GM23338 (cell line): ENCODE data around the gene MID1IP1. TPM values are rescaled to one million over a fixed set of nuclear protein-coding genes. Genes with fewer than 3 reads are reported as not detected.
A peak's percentile ranks its signal among the peaks of the same experiment; 100 is the strongest.

Source experiments
- ATAC-seq: fragments of 200-7000 bp; cut with Tn5 transposase; 3 replicates; pipeline ENCODE4 v1.9.1; 2020
- DNase-seq: peaks from one replicate; pipeline ENCODE4 v3.0.0-alpha.2; 2015; ENCODE audit warnings: low spot score
- H2AFZ ChIP-seq: fragments of 200-600 bp; sonication (generic); 2 replicates; pipeline ENCODE4 v1.8.0; 2016; ENCODE audit warnings: antibody characterized with exemption, mild to moderate bottlenecking, moderate library complexity
- H3F3A ChIP-seq: fragments of 200-600 bp; sonication (generic); replicated peaks from 2 replicates; pipeline ENCODE4 v1.8.0; 2017; ENCODE audit warnings: antibody characterized with exemption, mixed run types, low read depth
- H3K27ac ChIP-seq: fragments of 200-600 bp; sonication (generic); 2 replicates; pipeline ENCODE4 v1.6.1; 2016; ENCODE audit warnings: low read depth
- H3K27me3 ChIP-seq: fragments of 200-600 bp; sonication (generic); 2 replicates; pipeline ENCODE4 v1.8.0; 2016; ENCODE audit warnings: mild to moderate bottlenecking, mixed run types, moderate library complexity; ENCODE audit not compliant: insufficient read depth
- H3K36me3 ChIP-seq: fragments of 200-600 bp; sonication (generic); 2 replicates; pipeline ENCODE4 v1.8.0; 2016; ENCODE audit warnings: mild to moderate bottlenecking; ENCODE audit not compliant: insufficient read depth
- H3K4me1 ChIP-seq: fragments of 200-600 bp; sonication (generic); 2 replicates; pipeline ENCODE4 v1.8.0; 2016; ENCODE audit warnings: mild to moderate bottlenecking, moderate library complexity; ENCODE audit not compliant: insufficient read depth
- H3K4me2 ChIP-seq: fragments of 200-600 bp; sonication (generic); 2 replicates; pipeline ENCODE4 v1.7.1; 2017; ENCODE audit warnings: mixed run types
- H3K4me3 ChIP-seq: fragments of 200-600 bp; sonication (generic); 2 replicates; pipeline ENCODE4 v1.6.1; 2016; ENCODE audit warnings: mixed run types
- H3K79me2 ChIP-seq: fragments of 200-600 bp; sonication (generic); replicated peaks from 2 replicates; pipeline ENCODE4 v1.8.0; 2017; ENCODE audit warnings: mild to moderate bottlenecking; ENCODE audit not compliant: insufficient read depth
- H3K9me2 ChIP-seq: fragments of 200-600 bp; sonication (generic); 2 replicates; pipeline ENCODE4 v1.8.0; 2017; ENCODE audit not compliant: insufficient read depth
- H4K20me1 ChIP-seq: fragments of 200-600 bp; sonication (generic); replicated peaks from 2 replicates; pipeline ENCODE4 v1.8.0; 2017; ENCODE audit warnings: mild to moderate bottlenecking; ENCODE audit not compliant: insufficient read depth
- H3K27ac Mint-ChIP-seq: 2 replicates; pipeline ENCODE4 v1.8.0; 2020; ENCODE audit warnings: inconsistent platforms, mild to moderate bottlenecking, moderate library complexity, mixed read lengths
- H3K27me3 Mint-ChIP-seq: 3 replicates; pipeline ENCODE4 v1.8.0; 2022; ENCODE audit warnings: low read depth, mild to moderate bottlenecking, moderate library complexity, mixed read lengths, inconsistent platforms; ENCODE audit not compliant: insufficient read depth, poor library complexity
- H3K36me3 Mint-ChIP-seq: 3 replicates; pipeline ENCODE4 v1.8.0; 2021; ENCODE audit warnings: low read depth, mild to moderate bottlenecking, inconsistent platforms, moderate library complexity, mixed read lengths
- H3K4me1 Mint-ChIP-seq: 3 replicates; pipeline ENCODE4 v1.8.0; 2020; ENCODE audit warnings: mild to moderate bottlenecking, inconsistent platforms, mixed read lengths
- H3K4me3 Mint-ChIP-seq: 3 replicates; pipeline ENCODE4 v1.8.0; 2021; ENCODE audit warnings: moderate library complexity, mild to moderate bottlenecking, inconsistent platforms, mixed read lengths
- H3K9me3 Mint-ChIP-seq: 3 replicates; pipeline ENCODE4 v1.8.0; 2020; ENCODE audit warnings: moderate library complexity, mild to moderate bottlenecking, inconsistent platforms, mixed read lengths
- CREB1 ChIP-seq: fragments of 250-450 bp; sonication (Bioruptor Pico); IDR thresholded peaks from 2 replicates; pipeline ENCODE4 v1.5.0; 2020; ENCODE audit warnings: low read depth, mild to moderate bottlenecking, moderate library complexity
- EZH2 ChIP-seq: fragments of 200-600 bp; sonication (generic); IDR thresholded peaks from one replicate; pipeline ENCODE4 v1.8.0; 2017; ENCODE audit warnings: antibody characterized with exemption, mild to moderate bottlenecking, low read depth; ENCODE audit not compliant: unreplicated experiment
- EZH2phosphoT487 ChIP-seq: fragments of 200-600 bp; sonication (generic); IDR thresholded peaks from one replicate; pipeline ENCODE4 v1.8.1; 2018; ENCODE audit warnings: antibody characterized with exemption; ENCODE audit not compliant: unreplicated experiment
- NANOG ChIP-seq: IDR thresholded peaks from 2 replicates; pipeline ENCODE4 v1.6.1; 2016; ENCODE audit warnings: antibody characterized with exemption, borderline replicate concordance
- POLR2AphosphoS5 ChIP-seq: IDR thresholded peaks from 2 replicates; pipeline ENCODE4 v1.6.1; 2016; ENCODE audit warnings: antibody characterized with exemption, low read depth
- STAT1 ChIP-seq: IDR thresholded peaks from one replicate; pipeline ENCODE4 v1.6.1; 2016; ENCODE audit warnings: antibody characterized with exemption; ENCODE audit not compliant: unreplicated experiment
- ZNF114 ChIP-seq: fragments of 250-450 bp; sonication (Bioruptor Pico); IDR thresholded peaks from 2 replicates; pipeline ENCODE4 v1.5.0; 2020; ENCODE audit warnings: mild to moderate bottlenecking, moderate library complexity
- ZNF331 ChIP-seq: fragments of 250-450 bp; sonication (Bioruptor Pico); IDR thresholded peaks from 2 replicates; pipeline ENCODE4 v1.5.0; 2020; ENCODE audit warnings: low read depth, mild to moderate bottlenecking, moderate library complexity
- polyA plus RNA-seq: library from polyadenylated mRNA; unstranded; fragments of >200 nt; fragmentation: Nextera tagmentation; extraction: Ambion mirVana; gene quantifications from 2 replicates; pipeline ENCODE4 v1.2.1, GENCODE V29; 2016
- total RNA-seq: library from RNA; depleted of rRNA; stranded (reverse); fragments of >200 nt; shearing (Covaris generic); gene quantifications from 2 replicates; pipeline ENCODE4 v1.2.3, GENCODE V29; 2014
- TF ChIP-seq, protein P1 (sequence below), 2 experiments: fragments of 200-600 bp in 1 of 2; sonication (generic) in 1 of 2; conservative IDR thresholded peaks; 2 replicates each; pipeline versions ENCODE4 v1.5.1 to v1.6.1; 2016 to 2017; ENCODE audit warnings: antibody characterized with exemption in 2 of 2, low read depth in 2 of 2, mild to moderate bottlenecking in 2 of 2, moderate library complexity in 1 of 2
- TF ChIP-seq, protein P2 (sequence below): IDR thresholded peaks from 2 replicates; pipeline ENCODE4 v1.6.1; 2016; ENCODE audit warnings: antibody characterized with exemption
- TF ChIP-seq, protein P3 (sequence below): fragments of 250-450 bp; sonication (Bioruptor Pico); IDR thresholded peaks from 2 replicates; pipeline ENCODE4 v1.5.0; 2020; ENCODE audit warnings: mild to moderate bottlenecking, moderate library complexity
- TF ChIP-seq, protein P4 (sequence below): IDR thresholded peaks from one replicate; pipeline ENCODE4 v1.6.1; 2018; ENCODE audit warnings: antibody characterized with exemption; ENCODE audit not compliant: unreplicated experiment

MID1IP1 gene
- total and polyA plus RNA-seq, 2 experiments from 2014 or later, result 26.1 to 161 TPM

DNA sequence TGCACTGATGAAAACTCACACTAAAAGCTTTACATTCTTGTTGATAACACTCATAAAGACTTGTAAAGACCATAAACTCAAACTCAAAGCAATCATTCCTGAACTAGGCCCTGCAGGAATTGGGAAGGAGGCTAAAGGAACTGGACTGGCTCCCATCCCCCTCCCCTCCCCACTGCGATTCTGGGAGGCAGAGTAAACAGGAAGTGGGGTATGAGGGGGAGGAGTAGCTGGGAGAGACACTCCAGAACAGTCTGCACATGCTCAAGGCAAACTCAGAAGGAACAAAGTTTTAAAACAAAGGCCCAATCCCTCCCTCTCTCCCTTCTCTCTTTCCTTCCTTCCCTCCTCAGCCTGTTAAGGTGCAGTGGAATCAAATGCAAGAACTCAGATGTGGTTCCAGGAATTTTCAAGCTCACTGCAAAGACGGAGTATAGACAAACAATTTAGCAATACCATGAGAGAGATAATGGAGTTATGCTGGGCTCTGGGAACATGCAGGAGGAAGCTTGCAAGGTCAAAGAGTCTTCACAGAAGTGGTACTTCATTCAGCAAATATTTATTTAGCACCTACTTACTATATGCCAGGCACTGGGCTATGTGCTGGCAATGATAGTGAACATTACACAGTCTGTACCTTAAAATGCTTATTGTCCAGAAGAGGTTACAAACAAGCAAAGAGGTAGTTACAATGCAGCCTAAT lies 15.9 kb downstream of the MID1IP1 start (continued):
- TF ChIP-seq, protein P1, sequence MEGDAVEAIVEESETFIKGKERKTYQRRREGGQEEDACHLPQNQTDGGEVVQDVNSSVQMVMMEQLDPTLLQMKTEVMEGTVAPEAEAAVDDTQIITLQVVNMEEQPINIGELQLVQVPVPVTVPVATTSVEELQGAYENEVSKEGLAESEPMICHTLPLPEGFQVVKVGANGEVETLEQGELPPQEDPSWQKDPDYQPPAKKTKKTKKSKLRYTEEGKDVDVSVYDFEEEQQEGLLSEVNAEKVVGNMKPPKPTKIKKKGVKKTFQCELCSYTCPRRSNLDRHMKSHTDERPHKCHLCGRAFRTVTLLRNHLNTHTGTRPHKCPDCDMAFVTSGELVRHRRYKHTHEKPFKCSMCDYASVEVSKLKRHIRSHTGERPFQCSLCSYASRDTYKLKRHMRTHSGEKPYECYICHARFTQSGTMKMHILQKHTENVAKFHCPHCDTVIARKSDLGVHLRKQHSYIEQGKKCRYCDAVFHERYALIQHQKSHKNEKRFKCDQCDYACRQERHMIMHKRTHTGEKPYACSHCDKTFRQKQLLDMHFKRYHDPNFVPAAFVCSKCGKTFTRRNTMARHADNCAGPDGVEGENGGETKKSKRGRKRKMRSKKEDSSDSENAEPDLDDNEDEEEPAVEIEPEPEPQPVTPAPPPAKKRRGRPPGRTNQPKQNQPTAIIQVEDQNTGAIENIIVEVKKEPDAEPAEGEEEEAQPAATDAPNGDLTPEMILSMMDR (conservative IDR thresholded peaks at IDR 0.05; ENCODE audit: low read depth in 2 of 2), result no peak
- TF ChIP-seq NANOG, result no peak
- TF ChIP-seq ZNF114 (CRISPR knock-in tag), result no peak
- TF ChIP-seq, protein P2, sequence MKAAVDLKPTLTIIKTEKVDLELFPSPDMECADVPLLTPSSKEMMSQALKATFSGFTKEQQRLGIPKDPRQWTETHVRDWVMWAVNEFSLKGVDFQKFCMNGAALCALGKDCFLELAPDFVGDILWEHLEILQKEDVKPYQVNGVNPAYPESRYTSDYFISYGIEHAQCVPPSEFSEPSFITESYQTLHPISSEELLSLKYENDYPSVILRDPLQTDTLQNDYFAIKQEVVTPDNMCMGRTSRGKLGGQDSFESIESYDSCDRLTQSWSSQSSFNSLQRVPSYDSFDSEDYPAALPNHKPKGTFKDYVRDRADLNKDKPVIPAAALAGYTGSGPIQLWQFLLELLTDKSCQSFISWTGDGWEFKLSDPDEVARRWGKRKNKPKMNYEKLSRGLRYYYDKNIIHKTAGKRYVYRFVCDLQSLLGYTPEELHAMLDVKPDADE, result peak; percentile 56; the same call in 1 of the 2 replicates
- TF ChIP-seq EZH2phosphoT487, result no peak

DNA sequence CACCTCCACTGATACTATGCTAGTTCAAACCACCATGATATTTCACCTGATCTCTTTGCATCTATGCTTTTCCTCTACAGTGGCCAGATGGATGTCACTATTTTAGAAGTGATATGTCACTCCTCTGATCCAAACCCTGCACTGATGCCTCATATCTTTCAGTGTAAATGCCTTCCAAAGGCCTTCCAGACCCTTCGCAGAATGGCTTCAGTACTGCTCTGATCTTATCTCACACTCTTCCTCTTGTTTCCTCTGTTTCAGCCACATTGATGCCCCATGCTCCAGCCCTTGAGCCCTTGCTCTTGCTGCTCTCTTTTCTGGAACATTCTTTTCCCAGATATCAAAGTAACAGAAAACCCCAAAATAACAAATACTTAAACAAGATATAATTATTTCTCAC lies 17.9 kb downstream of the MID1IP1 start:
- Histone ChIP-seq H3K9me2 (no peaks in the 10 kb centered on the region), H2AFZ (no peak overlapping the region), H4K20me1 (no peaks in the 10 kb centered on the region), H3K27ac (no peak overlapping the region), H3K4me3 (no peak overlapping the region), H3K36me3 (no peaks in the 10 kb centered on the region), H3K4me2 (no peak overlapping the region), H3F3A (no peaks in the 10 kb centered on the region), H3K79me2 (no peaks in the 10 kb centered on the region), H3K4me1 (peaks cover 6% of the 10 kb centered on the region; the same call in 1 of the 2 replicates), H3K27me3 (no peaks in the 10 kb centered on the region)
- H3K27ac Mint-ChIP-seq, result no peak overlapping the region
- no peak for ATAC-seq
- peaks cover 3% of the 10 kb centered on the region; the same call in 1 of the 3 replicates for H3K9me3 Mint-ChIP-seq
- H3K4me3 Mint-ChIP-seq, result no peak overlapping the region
- no peak for DNase-seq
- H3K36me3 Mint-ChIP-seq, result no peaks in the 10 kb centered on the region
- H3K4me1 Mint-ChIP-seq, result 0 out of 3 replicates have a peak, but pooled peaks cover 10% of the 10 kb centered on the region
- no peaks in the 10 kb centered on the region for H3K27me3 Mint-ChIP-seq
- TF ChIP-seq ZNF331 (CRISPR knock-in tag) (no peak), POLR2AphosphoS5 (no peak), STAT1 (no peak), EZH2phosphoT487 (no peak), ZNF114 (CRISPR knock-in tag) (no peak), EZH2 (no peak), CREB1 (CRISPR knock-in tag) (no peak)
- TF ChIP-seq, protein P3, sequence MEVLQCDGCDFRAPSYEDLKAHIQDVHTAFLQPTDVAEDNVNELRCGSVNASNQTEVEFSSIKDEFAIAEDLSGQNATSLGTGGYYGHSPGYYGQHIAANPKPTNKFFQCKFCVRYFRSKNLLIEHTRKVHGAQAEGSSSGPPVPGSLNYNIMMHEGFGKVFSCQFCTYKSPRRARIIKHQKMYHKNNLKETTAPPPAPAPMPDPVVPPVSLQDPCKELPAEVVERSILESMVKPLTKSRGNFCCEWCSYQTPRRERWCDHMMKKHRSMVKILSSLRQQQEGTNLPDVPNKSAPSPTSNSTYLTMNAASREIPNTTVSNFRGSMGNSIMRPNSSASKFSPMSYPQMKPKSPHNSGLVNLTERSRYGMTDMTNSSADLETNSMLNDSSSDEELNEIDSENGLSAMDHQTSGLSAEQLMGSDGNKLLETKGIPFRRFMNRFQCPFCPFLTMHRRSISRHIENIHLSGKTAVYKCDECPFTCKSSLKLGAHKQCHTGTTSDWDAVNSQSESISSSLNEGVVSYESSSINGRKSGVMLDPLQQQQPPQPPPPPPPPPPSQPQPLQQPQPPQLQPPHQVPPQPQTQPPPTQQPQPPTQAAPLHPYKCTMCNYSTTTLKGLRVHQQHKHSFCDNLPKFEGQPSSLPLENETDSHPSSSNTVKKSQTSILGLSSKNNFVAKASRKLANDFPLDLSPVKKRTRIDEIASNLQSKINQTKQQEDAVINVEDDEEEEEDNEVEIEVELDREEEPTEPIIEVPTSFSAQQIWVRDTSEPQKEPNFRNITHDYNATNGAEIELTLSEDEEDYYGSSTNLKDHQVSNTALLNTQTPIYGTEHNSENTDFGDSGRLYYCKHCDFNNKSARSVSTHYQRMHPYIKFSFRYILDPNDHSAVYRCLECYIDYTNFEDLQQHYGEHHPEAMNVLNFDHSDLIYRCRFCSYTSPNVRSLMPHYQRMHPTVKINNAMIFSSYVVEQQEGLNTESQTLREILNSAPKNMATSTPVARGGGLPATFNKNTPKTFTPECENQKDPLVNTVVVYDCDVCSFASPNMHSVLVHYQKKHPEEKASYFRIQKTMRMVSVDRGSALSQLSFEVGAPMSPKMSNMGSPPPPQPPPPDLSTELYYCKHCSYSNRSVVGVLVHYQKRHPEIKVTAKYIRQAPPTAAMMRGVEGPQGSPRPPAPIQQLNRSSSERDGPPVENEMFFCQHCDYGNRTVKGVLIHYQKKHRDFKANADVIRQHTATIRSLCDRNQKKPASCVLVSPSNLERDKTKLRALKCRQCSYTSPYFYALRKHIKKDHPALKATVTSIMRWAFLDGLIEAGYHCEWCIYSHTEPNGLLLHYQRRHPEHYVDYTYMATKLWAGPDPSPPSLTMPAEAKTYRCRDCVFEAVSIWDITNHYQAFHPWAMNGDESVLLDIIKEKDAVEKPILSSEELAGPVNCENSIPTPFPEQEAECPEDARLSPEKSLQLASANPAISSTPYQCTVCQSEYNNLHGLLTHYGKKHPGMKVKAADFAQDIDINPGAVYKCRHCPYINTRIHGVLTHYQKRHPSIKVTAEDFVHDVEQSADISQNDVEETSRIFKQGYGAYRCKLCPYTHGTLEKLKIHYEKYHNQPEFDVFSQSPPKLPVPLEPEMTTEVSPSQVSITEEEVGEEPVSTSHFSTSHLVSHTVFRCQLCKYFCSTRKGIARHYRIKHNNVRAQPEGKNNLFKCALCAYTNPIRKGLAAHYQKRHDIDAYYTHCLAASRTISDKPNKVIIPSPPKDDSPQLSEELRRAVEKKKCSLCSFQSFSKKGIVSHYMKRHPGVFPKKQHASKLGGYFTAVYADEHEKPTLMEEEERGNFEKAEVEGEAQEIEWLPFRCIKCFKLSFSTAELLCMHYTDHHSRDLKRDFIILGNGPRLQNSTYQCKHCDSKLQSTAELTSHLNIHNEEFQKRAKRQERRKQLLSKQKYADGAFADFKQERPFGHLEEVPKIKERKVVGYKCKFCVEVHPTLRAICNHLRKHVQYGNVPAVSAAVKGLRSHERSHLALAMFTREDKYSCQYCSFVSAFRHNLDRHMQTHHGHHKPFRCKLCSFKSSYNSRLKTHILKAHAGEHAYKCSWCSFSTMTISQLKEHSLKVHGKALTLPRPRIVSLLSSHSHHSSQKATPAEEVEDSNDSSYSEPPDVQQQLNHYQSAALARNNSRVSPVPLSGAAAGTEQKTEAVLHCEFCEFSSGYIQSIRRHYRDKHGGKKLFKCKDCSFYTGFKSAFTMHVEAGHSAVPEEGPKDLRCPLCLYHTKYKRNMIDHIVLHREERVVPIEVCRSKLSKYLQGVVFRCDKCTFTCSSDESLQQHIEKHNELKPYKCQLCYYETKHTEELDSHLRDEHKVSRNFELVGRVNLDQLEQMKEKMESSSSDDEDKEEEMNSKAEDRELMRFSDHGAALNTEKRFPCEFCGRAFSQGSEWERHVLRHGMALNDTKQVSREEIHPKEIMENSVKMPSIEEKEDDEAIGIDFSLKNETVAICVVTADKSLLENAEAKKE, result no peak
- TF ChIP-seq, protein P4, sequence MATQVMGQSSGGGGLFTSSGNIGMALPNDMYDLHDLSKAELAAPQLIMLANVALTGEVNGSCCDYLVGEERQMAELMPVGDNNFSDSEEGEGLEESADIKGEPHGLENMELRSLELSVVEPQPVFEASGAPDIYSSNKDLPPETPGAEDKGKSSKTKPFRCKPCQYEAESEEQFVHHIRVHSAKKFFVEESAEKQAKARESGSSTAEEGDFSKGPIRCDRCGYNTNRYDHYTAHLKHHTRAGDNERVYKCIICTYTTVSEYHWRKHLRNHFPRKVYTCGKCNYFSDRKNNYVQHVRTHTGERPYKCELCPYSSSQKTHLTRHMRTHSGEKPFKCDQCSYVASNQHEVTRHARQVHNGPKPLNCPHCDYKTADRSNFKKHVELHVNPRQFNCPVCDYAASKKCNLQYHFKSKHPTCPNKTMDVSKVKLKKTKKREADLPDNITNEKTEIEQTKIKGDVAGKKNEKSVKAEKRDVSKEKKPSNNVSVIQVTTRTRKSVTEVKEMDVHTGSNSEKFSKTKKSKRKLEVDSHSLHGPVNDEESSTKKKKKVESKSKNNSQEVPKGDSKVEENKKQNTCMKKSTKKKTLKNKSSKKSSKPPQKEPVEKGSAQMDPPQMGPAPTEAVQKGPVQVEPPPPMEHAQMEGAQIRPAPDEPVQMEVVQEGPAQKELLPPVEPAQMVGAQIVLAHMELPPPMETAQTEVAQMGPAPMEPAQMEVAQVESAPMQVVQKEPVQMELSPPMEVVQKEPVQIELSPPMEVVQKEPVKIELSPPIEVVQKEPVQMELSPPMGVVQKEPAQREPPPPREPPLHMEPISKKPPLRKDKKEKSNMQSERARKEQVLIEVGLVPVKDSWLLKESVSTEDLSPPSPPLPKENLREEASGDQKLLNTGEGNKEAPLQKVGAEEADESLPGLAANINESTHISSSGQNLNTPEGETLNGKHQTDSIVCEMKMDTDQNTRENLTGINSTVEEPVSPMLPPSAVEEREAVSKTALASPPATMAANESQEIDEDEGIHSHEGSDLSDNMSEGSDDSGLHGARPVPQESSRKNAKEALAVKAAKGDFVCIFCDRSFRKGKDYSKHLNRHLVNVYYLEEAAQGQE, result no peak
